Activated gamma-delta T cell treated with anti-CD3 and anti-CD28 coated beads, Interleukin-2, amount 50 U/mL, for 16 hours (primary cell): Measurements from ENCODE around the gene LTBP3.

ENCODE experiments used
- DNase-seq: peaks from one replicate; pipeline ENCODE4 v3.0.0-alpha.2; 2020; ENCODE audit warnings: low read depth

The LTBP3 gene

GRCh38 chr11:65492637-65493366 lies 65.4 kb downstream of the LTBP3 start:
- no peak for DNase-seq

GRCh38 chr11:65492387-65492636 lies 65.8 kb downstream of the LTBP3 start:
- DNase-seq = no peak

- DNase-seq = no peak
These were observed 66.4 kb downstream of the LTBP3 start for GRCh38 chr11:65491614-65492386.

GRCh38 chr11:65491163-65491465 lies 67.0 kb downstream of the LTBP3 start:
- no peak for DNase-seq

GRCh38 chr11:65489706-65490320 lies 68.3 kb downstream of the LTBP3 start:
- no peak for DNase-seq

GRCh38 chr11:65489035-65489705 lies 69.0 kb downstream of the LTBP3 start:
- no peak for DNase-seq
